ENCODE measurements around the gene PARD3. TPM values are rescaled to one million over a fixed set of nuclear protein-coding genes. Genes with fewer than 3 reads are reported as not detected.

The PARD3 gene
- total RNA-seq, 2 donors from 2014 or later, result 59.6 to 74.6 TPM

DNA sequence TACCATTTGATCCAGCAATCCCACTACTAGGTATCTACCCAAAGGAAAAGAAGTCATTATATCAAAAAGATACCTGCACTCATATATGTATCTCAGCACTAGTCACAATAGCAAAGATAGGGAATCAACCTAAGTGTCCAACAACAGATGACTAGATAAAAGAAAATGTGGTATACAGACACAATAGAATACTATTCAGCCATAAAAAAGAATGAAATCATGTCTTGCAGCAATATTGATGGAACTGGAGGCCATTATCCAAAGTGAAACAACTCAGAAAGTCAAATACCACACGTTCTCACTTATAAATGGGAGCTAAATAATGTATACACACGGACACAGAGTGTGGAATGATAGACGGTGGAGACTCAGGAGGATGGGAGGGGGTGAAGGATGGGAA is 146.0 kb downstream of the PARD3 start:
- H3K27me3 ChIP-seq (ENCODE audit: control insufficient read depth, insufficient read depth, low read length, poor library complexity, severe bottlenecking), result no peaks in the 10 kb centered on the region
- H3K36me3 Mint-ChIP-seq (ENCODE audit: low read depth), result no peaks in the 10 kb centered on the region
- DNase-seq, result no peak
- H3K9me3 ChIP-seq (ENCODE audit: control insufficient read depth, low read length), result no peaks in the 10 kb centered on the region
- TF ChIP-seq, protein P1, sequence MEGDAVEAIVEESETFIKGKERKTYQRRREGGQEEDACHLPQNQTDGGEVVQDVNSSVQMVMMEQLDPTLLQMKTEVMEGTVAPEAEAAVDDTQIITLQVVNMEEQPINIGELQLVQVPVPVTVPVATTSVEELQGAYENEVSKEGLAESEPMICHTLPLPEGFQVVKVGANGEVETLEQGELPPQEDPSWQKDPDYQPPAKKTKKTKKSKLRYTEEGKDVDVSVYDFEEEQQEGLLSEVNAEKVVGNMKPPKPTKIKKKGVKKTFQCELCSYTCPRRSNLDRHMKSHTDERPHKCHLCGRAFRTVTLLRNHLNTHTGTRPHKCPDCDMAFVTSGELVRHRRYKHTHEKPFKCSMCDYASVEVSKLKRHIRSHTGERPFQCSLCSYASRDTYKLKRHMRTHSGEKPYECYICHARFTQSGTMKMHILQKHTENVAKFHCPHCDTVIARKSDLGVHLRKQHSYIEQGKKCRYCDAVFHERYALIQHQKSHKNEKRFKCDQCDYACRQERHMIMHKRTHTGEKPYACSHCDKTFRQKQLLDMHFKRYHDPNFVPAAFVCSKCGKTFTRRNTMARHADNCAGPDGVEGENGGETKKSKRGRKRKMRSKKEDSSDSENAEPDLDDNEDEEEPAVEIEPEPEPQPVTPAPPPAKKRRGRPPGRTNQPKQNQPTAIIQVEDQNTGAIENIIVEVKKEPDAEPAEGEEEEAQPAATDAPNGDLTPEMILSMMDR (conservative IDR thresholded peaks at IDR 0.05), result no peak
- H3K4me1 ChIP-seq (ENCODE audit: control insufficient read depth, insufficient read depth, low read length), result peaks cover 5% of the 10 kb centered on the region
- H3K27ac Mint-ChIP-seq, result no peak overlapping the region
- peaks cover 26% of the 10 kb centered on the region for H3K4me1 Mint-ChIP-seq
- H3K27ac ChIP-seq (ENCODE audit: low read depth, low read length), result no peak overlapping the region
- H3K4me3 ChIP-seq (ENCODE audit: low read length), result no peak overlapping the region
- H3K4me3 Mint-ChIP-seq, result no peak overlapping the region
- H3K27me3 Mint-ChIP-seq (ENCODE audit: insufficient read depth), result no peaks in the 10 kb centered on the region
- no peaks in the 10 kb centered on the region for H3K9me3 Mint-ChIP-seq
- no peaks in the 10 kb centered on the region for H3K36me3 ChIP-seq (ENCODE audit: control insufficient read depth, insufficient read depth, low read length)
- 100% methylated on average over 3 of the region's 3 CpGs; no CpG with 5 or more reads in 1 of the 2 experiments for WGBS, 2 experiments (ENCODE audit: insufficient coverage in 1 of 2, insufficient read length in 1 of 2)
- H3K9ac ChIP-seq (ENCODE audit: extremely low read depth, low read length, poor library complexity, severe bottlenecking), result no peak overlapping the region

DNA sequence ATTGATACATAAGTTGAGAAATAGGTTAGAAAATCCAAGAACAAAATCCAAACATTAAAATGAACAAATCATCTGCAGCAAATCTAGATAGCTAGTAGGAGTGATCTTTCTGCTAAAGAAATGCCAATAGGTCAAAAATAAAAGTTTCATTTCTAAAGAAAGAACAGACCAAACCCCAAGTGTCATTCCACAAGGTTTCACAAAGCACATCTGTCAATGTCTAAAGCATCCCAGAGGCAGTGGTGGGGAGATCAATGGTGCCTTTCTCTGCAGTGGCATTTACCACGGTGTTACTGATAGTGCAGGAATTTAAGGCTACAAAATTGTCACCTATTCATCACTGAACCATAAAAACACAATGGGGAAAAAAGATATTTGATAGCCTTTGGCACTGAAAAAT is 147.9 kb downstream of the PARD3 start:
- Mint-ChIP-seq H3K27me3 (ENCODE audit: insufficient read depth) (no peaks in the 10 kb centered on the region), H3K9me3 (no peaks in the 10 kb centered on the region), H3K4me1 (peaks cover 24% of the 10 kb centered on the region), H3K4me3 (no peak overlapping the region), H3K27ac (peak overlapping the region; percentile 50), H3K36me3 (ENCODE audit: low read depth) (no peaks in the 10 kb centered on the region)
- WGBS, 2 experiments (ENCODE audit: insufficient coverage in 1 of 2, insufficient read length in 1 of 2), result 60% methylated on average over 1 of the region's 1 CpG; no CpG with 5 or more reads in 1 of the 2 experiments
- Histone ChIP-seq H3K27me3 (ENCODE audit: control insufficient read depth, insufficient read depth, low read length, poor library complexity, severe bottlenecking) (no peaks in the 10 kb centered on the region), H3K4me1 (ENCODE audit: control insufficient read depth, insufficient read depth, low read length) (peaks cover 5% of the 10 kb centered on the region), H3K4me3 (ENCODE audit: low read length) (peak overlapping the region; percentile 46), H3K36me3 (ENCODE audit: control insufficient read depth, insufficient read depth, low read length) (no peaks in the 10 kb centered on the region), H3K9me3 (ENCODE audit: control insufficient read depth, low read length) (no peaks in the 10 kb centered on the region), H3K27ac (ENCODE audit: low read depth, low read length) (no peak overlapping the region), H3K9ac (ENCODE audit: extremely low read depth, low read length, poor library complexity, severe bottlenecking) (no peak overlapping the region)
- TF ChIP-seq, protein P1 (conservative IDR thresholded peaks at IDR 0.05), result no peak
- DNase-seq, result peak; percentile 37

DNA sequence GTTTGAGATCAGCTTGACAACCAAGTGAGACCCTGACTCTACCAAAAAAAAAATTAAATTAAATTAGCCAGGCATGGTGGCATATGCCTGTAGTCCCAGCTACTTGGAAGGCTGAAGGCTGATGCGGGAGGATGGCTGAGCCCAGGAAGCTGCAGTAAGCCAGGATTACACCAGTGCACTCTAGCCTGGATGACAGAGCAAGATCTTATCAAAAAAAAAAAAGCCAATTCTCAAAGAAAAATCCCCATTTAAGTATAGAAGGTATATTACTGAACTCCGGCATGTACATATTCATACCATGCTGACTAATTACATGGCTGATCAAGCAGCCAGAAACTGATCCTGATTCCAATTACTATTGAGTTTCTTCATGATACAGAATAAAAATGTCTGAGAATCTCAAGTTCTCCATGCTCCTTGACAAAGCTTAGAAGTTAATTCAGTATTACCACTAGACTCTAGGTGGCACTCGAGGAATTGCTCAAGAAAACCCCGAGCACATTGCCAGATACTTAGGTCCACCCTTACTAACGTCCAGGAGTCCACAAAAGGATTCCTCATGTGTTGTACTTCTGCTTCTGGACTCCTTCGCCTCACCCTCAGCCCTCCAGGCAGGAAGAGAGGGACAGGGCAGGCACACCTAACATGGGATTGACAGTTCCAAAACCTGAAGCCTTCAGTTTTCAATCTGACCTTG is 148.9 kb downstream of the PARD3 start:
- Histone ChIP-seq H3K9me3 (ENCODE audit: control insufficient read depth, low read length) (no peaks in the 10 kb centered on the region), H3K4me1 (ENCODE audit: control insufficient read depth, insufficient read depth, low read length) (peaks cover 5% of the 10 kb centered on the region), H3K27me3 (ENCODE audit: control insufficient read depth, insufficient read depth, low read length, poor library complexity, severe bottlenecking) (no peaks in the 10 kb centered on the region), H3K27ac (ENCODE audit: low read depth, low read length) (no peak overlapping the region), H3K36me3 (ENCODE audit: control insufficient read depth, insufficient read depth, low read length) (no peaks in the 10 kb centered on the region), H3K9ac (ENCODE audit: extremely low read depth, low read length, poor library complexity, severe bottlenecking) (no peak overlapping the region), H3K4me3 (ENCODE audit: low read length) (no peak overlapping the region)
- DNase-seq, result peak; percentile 58
- 69 to 89% methylated on average over 3 to 6 of the region's 6 CpGs for WGBS, 2 experiments (ENCODE audit: insufficient coverage in 1 of 2, insufficient read length in 1 of 2)
- Mint-ChIP-seq H3K27me3 (ENCODE audit: insufficient read depth) (no peaks in the 10 kb centered on the region), H3K9me3 (no peaks in the 10 kb centered on the region), H3K27ac (peak overlapping the region; percentile 91), H3K4me1 (peaks cover 31% of the 10 kb centered on the region), H3K36me3 (ENCODE audit: low read depth) (no peaks in the 10 kb centered on the region), H3K4me3 (no peak overlapping the region)
- TF ChIP-seq, protein P1 (conservative IDR thresholded peaks at IDR 0.05), result peak; percentile 66

All from endodermal cell (in vitro differentiated cells).